ENCODE measurements around the gene RIF1.
A peak's percentile ranks its signal among the peaks of the same experiment; 100 is the strongest.
"Not testable (repeated sequence)": the region's sequence is repeated elsewhere in the genome, so short reads cannot be mapped to it uniquely, and the experiment has no call there.

Gene RIF1

DNA sequence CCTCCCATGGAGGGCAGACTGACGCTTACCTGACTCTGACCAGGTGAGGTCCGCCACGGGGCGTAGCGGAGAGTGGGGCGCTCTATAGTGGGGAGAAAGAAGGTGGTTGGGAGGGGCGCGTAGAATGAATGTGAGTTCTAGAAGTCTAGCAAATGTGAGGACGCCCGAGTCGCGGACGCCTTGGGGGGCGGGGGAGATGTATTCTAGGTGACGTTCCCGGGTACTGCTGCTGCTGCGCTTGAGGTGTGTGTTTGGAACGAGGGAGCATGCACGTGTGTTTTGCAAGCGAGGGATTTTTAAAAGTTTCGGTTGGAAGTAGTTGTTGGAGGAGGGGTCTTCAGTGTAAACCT lies 758 bp downstream of the RIF1 start:
- DNase-seq (ENCODE audit: low read depth in 2 of 2), result peak; percentile 8 to 13

DNA sequence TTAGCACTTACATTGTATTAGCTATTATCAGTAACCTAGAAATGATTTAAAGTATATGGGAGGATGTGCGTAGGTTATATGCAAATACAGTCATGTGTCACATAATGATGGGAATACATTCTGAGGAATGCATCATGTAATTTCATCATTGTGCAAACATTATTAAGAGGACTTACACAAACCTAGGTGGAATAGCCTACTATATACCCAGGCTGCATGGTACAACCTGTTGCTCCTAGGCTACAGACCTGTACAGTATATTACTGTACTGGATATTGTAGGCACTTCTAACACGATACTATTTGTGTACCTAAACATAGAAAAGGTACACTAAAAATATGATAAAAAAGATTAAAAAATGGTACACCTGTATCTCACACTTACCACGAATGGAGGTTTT lies 7.9 kb downstream of the RIF1 start:
- DNase-seq (ENCODE audit: low read depth in 2 of 2), result no peak

DNA sequence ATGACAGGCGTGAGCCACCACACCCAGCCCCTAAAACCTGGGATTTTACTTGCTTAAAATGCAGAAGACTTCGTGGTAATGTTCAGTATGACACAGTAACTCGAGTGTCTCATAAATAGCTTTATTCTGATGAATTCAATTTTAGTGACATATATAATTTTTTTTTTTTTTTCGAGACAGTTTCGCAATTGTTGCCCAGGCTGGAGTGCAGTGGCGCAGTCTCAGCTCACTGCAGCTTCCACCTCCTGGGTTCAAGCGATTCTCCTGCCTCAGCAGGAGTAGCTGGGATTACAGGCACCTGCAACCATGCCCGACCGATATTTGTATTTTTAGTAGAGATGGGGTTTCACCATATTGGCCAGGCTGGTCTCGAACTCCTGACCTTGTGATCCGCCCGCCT lies 12.0 kb downstream of the RIF1 start:
- DNase-seq (ENCODE audit: low read depth in 2 of 2), result not testable (repeated sequence)

DNA sequence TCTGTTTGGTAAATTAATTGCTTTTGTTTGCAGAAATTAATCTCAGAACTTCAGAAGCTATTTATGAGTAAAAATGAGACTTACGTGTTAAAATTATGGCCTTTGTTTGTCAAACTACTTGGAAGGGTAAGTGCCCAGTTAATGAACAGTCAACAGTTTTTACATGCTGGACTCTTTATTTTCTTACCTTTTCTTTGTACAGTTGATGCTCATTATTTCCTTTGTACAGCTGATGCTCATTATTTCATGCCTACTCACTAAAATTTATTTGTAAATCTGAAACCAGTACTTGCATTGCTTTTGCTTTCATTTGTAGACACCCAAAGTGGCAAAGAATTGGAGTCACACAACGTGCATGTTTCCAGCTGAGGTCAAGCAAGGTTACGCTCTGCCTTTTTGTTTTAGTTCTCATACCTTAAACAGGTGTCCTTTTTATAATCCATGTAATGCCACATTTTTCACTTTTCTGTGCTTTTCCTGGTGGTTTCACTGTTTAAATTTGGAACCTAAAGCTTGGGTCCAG lies 13.3 kb downstream of the RIF1 start:
- no peak for DNase-seq (ENCODE audit: low read depth in 2 of 2)

DNA sequence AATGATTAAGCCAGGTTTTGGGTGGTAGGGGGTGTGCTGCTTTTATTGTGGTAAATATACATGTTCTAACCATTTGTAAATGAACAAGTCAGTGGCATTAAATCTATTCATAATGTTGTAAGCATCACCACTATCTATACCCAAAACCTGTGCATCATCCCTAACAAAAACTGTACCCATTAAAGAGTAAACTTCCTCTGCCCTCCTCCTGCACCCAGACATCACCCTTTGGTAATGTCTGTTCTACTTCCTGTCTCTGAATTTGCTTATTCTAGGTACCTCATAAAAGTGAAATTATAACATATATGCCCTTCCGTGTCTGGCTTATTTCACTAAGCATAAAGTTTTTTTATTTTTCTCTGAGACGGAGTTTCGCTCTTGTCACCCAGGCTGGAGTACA lies 14.1 kb downstream of the RIF1 start:
- no peak for DNase-seq (ENCODE audit: low read depth in 2 of 2)

DNA sequence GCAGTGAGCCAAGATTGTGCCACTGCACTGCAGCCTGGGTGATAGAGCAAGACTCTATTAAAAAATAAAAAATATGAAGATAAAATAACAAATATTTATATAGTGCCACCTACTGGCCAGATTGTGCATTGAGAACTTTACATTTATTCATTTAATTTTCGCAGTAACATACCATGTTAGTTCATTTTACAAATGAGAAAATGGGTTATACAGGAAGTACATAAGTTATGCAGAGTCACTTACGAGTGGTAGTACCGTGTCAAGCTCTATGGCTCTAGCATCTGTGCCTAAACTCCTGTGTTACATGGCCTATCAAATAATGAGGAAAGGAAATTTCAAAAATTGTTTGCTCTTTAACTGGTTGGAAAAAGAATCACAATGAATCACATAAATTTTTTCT lies 27.9 kb downstream of the RIF1 start:
- no peak for DNase-seq (ENCODE audit: low read depth in 2 of 2)

DNA sequence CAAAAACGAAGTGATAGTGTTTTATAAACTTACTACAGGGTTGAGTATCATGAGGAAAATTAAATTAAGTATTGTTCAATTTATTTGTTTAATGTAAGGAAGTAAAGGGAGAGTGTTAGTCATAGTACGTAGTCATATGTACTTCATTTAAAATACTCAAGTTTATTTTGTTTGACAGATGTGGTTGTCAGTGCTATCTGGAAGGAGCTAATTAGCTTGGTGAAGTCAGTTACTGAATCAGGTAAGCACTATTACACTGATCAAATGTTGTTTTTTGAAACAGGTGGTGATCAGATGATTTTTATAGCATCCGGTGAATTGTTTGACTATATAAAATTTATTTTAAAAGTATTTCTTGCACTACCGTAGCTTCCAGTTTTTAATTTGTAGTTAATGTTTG lies 28.8 kb downstream of the RIF1 start:
- no peak for DNase-seq (ENCODE audit: low read depth in 2 of 2)

DNA sequence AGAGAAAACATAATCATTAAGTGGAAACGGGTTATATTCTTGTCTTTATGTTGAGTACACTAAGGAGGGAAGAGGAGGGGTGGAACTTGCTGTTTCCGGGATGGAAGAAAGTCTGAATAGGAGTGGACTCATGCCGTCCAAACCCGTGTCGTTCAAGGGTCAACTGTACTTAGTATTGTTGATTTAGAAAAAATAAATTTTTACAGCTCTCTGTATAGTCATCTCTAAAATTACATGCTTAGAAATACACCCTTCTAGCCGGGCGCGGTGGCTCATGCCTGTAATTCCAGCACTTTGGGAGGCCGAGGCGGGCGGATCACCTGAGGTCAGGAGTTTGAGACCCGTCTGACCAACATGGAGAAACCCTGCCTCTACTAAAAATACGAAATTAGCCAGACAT lies 29.4 kb downstream of the RIF1 start:
- DNase-seq (ENCODE audit: low read depth in 2 of 2), result no peak

DNA sequence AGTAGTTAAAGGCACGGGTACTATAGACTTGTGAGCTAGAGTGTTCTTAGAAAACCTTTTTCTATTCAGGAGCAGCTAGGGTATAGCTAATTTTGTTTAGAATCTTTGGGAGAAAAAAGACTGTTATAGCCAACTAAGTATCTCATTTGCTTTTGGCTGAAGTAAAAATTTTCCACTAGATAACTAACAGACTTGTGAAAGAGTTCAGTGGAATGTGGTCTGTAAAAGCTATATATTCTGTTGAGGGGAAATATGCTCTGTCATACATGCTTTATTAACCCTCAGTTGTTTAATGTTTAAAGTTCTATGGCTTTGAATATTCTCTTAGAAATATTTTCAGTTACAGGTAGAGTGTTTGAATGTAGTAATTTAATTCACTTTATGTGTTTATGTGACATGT lies 49.7 kb downstream of the RIF1 start:
- DNase-seq (ENCODE audit: low read depth in 2 of 2), result no peak

DNA sequence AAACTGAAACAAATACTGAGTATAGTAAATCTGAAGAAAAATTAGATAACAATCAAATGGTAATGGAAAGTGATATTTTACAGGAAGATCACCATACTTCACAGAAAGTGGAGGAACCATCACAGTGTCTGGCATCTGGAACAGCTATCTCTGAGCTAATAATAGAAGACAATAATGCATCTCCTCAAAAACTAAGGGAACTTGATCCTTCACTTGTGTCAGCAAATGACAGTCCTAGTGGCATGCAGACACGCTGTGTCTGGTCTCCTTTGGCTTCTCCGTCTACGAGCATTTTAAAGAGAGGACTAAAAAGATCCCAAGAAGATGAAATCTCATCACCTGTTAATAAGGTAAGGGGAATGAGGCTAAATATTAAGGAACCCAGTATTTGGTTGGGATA lies 56.1 kb downstream of the RIF1 start:
- DNase-seq (ENCODE audit: low read depth in 2 of 2), result no peak

DNA sequence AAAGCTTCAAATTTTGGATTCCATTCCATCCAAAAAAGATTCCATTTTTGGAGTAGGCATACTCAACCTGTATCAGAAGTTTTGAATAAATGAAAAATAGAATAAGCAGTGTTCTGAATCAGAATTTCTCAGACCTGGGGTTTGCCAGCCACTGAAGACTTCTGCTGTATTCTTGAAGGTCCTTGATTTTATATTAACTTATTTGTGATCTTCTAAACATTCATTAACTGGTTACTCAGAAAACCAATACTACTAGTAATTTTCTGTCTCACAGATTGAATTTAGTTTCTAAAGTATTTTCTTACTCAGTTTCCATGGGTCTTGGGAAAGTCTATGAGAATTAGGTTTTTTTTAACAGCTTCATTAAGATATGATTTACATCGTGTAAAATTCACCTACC lies 60.9 kb downstream of the RIF1 start:
- no peak for DNase-seq (ENCODE audit: low read depth in 2 of 2)

DNA sequence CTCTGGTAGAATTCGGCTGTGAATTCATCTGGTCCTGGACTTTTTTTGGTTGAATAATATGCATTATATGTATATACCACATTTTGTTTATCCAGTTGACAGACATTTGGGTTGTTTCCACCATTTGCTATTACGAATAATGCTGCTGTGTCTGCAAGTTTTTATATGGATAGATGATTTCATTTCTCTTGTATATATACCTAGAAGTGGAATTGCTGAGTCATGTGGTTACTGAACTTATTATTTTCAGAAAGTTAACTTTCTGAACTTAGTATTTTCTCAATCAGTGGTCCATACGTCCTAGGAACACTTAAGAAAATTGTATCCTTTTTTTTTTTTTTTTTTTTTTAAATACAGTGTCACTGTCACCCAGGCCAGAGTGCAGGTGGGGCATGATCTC lies 63.3 kb downstream of the RIF1 start:
- DNase-seq (ENCODE audit: low read depth in 2 of 2), result no peak

DNA sequence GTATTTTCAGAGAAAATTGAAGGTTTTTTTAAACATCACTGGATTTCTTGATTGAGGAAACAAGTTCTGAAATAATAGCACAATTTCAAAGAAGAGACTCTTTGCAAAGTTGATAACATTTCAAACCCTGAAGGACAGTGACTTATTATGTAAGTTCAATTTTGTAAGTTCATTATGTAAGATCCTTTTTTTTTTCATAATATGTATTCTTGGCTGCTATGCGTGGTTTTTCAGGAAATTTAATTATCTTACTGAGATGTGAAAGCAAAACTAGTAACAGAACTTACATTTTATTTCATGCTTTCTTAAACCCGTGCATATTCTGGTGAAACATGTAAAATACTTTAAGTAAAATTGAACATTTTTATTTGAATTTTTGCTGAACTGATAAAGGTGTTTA lies 65.4 kb downstream of the RIF1 start:
- no peak for DNase-seq (ENCODE audit: low read depth in 2 of 2)

DNA sequence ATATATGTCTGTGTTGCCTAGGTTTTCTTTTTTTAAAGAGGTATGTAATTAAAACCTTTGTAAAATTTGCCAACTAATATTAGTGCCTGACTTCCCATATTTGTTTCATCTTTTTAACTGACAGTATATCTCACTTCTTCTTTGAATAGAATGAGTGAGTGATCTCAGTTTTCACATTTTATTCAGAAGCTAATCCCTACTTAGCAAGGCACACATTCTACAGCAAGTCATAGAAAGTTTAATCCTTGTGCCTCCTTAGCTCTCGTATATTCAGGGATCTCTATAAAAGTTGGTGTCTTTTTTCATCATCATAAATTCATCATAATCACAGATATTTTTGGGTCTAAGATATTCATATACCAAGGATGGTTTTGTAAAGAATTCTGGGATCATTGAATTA lies 66.6 kb downstream of the RIF1 start:
- DNase-seq (ENCODE audit: low read depth in 2 of 2), result no peak

DNA sequence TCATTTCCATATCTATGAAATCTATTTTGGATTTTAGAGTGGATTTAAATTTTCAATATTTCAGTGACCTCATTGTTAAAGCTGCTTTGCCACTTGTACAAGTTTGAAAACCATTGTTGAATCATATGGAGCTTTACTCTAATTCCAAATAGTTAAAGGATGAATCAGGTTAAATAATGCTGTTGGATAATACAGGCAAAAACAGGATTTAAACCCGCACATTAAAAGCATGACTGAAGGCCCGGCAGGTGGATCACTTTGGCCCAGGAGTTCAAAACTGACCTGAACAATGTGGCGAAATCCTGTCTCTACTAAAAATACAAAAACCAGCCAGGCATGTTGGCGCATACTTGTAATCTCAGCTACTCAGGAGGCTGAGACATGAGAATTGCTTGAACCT lies 68.3 kb downstream of the RIF1 start:
- no peak for DNase-seq (ENCODE audit: low read depth in 2 of 2)

DNA sequence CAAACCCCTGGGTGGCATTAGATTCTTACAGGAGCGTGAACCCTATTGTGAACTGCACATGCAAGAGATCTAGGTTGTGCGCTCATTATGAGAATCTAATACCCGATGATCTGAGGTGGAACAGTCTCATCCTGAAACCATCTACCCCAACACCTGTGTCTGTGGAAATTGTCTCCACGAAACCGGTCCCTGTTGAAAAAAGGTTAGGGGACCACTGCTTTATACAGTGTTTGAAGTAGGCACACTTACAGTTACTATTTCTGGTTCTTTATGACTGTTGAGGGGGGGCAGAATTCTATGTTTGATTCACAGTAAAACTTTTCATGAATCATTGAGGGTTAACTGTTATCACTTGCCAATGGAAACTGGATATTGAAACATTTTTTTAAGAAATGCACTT lies 72.0 kb downstream of the RIF1 start:
- peak; percentile 2 to 17 for DNase-seq (ENCODE audit: low read depth in 2 of 2)

DNA sequence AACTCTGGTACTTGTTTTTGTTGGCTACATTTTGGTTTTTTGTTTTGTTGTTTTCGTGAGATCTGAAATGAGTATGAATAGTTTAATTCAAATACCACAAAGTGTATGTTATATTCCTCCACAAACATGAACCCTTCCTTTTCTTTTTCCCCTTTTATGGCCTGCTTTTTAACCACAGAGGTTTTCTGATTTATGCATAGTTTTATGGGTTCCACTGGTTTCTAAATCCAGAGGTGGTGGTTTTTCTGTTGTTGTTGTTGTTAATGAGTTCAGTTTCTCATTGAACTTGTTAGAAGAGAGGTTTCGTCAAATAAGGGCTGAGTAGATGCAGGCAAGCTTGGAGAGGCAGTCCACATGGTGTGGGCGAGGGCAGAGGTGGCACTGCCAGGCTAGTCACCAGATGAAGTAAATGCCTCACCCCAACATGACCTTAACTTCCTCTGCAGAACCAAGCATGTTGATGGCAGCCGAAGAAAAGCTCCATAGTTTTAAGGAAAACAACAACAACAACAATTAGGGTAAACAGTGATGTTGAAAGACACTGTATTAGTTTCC lies 72.5 kb downstream of the RIF1 start:
- peak in 1 of 2 donors; percentile 4 for DNase-seq (ENCODE audit: low read depth in 2 of 2)

DNA sequence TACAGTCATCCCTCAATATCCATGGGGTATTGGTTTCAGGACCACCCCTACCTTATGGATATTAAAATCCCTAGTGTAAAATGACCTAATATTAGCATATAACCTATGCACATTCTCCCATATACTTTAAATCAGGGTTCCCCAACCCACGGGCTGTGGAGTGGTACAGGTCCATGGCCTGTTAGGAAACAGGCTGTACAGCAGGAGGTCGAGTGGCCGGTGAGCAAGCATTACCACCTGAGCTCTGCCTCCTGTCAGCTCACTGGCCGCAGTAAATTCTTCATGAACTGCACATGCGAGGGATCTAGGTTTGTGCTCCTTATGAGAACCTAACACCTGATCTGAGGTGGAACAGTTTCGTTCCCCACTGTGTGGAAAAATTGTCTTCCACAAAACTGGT lies 73.8 kb downstream of the RIF1 start:
- no peak for DNase-seq (ENCODE audit: low read depth in 2 of 2)

DNA sequence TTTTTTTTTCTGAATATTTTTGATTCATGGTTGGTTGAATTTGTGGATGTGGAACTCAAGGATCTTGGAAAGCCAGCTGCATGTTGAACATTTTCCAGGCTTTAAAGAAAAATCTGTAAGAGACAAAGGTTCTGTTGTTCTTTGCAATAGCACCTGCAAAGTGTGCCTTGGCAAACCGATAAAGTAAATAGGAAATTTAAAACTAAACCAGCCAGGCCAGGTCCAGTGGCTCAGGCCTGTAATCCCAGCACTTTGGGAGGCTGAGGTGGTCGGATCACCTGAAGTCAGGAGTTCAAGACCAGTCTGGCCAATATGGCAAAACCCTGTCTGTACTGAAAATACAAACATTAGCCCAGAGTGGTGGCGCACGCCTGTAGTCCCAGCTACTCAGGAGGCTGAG lies 74.4 kb downstream of the RIF1 start:
- no peak for DNase-seq (ENCODE audit: low read depth in 2 of 2)

DNA sequence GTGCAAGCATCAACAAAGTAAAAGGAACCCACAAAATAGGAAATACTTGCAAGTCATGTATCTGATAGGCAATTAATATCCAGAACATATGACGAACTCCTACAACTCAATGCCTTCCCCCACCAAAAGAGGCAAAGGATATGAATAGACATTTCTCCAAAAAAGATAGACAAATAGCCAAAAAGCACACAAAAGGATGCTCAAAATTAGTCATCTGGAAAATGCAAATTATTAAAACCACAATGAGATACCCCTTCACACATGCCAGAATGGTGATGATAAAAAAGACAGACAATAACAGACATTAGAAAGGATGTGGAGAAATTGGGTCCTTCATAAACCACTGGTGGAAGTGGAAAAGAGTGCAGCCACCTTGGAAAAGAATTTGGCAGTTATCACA lies 76.4 kb downstream of the RIF1 start:
- DNase-seq (ENCODE audit: low read depth in 2 of 2), result no peak

DNA sequence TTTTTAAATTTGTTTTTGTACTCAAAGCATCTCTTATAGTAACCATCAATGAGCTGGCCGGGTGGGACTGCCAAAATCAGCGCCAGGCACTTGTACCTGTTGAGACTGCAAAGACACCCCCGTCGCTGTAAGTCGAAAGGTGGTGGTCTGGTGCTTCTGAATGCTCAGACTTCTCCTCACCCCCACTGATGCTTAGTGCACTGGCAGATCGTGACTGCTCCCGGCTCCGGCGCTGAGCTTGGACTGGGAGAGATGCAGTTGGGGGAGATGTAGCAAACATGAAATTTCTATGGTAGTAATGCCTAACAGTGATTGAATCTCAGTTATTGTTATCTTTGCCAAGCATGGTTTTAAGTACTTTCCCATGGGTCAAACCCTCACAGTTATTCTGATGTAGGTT lies 80.6 kb downstream of the RIF1 start:
- DNase-seq (ENCODE audit: low read depth in 2 of 2), result no peak

DNA sequence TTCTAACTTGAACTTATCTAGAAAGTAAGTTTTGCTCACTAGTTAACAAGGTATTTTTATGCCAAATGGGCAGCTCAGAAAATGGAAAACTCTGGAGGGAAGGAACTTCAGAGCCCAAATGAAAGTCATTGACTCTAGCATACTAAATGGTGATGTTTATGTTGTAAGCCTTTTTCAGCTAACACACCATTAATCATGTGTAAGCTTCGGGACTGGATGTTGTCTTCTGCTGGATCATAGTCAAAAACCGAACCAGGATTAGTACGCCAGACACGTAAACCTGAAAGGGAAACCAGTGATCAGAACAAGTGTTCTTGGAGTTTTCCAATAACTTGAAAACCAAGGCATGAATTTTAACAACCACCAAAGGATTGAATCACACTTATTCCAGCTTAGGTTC lies 81.8 kb downstream of the RIF1 start:
- DNase-seq (ENCODE audit: low read depth in 2 of 2), result no peak

DNA sequence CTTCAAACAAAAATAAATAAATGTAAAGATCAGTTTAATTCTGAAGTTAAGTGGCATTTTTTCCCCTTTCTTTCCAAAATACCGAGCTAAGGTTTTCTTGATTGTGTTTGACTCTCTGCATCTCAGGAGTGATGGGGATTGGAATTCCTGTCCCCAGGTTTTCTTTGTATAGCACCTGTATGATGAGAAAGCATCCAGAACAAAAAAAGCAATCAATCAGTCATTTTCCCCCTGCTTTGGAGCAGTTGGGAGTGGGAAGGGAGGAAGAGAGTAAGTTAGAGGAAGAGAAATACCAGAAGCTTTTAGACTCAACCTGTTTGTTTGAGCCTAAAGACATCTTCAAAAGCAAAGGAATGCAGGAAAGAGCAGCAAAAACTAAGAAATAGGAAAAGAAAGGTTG lies 88.5 kb downstream of the RIF1 start:
- DNase-seq (ENCODE audit: low read depth in 2 of 2), result no peak

DNA sequence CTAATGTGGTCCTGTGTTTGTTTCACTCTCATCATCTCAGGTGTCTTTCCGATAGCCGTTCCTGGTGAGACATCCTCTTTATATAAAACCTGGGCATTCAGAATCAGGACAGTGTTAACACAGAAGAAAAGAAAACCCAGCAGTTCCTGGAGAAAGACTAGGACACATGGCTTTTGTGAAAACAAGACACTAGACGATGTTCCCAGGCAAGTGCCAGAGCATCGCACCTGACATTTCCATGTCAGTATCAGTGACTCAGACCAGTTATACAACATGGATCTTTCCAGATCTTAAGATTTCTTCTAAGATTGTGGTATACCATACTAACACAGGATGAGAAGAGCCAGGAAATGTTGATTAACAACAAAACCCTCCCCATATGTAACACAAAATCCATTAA lies 96.5 kb downstream of the RIF1 start:
- DNase-seq (ENCODE audit: low read depth in 2 of 2), result no peak

DNA sequence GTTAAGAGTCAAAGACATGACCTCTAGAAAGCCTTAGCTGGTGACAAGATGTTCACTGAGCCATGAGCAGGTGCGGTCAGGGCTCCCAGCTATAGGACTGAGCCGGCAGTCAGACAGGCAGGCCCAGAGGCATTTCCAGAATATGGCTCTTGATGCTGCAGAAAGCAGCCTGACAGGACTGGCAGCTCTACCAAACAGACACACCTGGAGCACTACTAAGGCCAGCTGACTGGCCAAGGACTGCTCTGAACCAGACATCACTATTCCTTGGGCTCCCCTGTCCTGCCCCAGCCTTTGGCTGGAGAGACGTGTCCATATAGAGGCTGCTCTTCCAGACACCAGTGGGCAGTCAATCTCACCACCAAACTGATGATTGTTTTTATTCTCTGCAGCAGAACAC lies 98.8 kb downstream of the RIF1 start:
- no peak for DNase-seq (ENCODE audit: low read depth in 2 of 2)
